ENCODE results near the gene CDK3.

CDK3 gene

GRCh38 chr17:75975757-75976174 is 24.9 kb upstream of the CDK3 start:
- H3K4me1 ChIP-seq, result peaks cover 38% of the 10 kb centered on the region
- H3K4me2 ChIP-seq, result no peak overlapping the region
- H3K4me3 ChIP-seq, result no peak overlapping the region
- H3K36me3 ChIP-seq, result peaks cover 30% of the 10 kb centered on the region
- no peak overlapping the region for H3K9ac ChIP-seq
- H4K20me1 ChIP-seq, result no peaks in the 10 kb centered on the region
- no peaks in the 10 kb centered on the region for H3K27me3 ChIP-seq
- no peak overlapping the region for H3K27ac ChIP-seq
- H3K9me3 ChIP-seq, result no peaks in the 10 kb centered on the region
- no peak for TF ChIP-seq Cebpa-rat (IDR thresholded peaks at IDR 0.05)

- H3K9ac ChIP-seq, result no peak overlapping the region
- no peak overlapping the region for H3K4me3 ChIP-seq
- H3K9me3 ChIP-seq, result no peaks in the 10 kb centered on the region
- H3K36me3 ChIP-seq, result peaks cover 24% of the 10 kb centered on the region
- H4K20me1 ChIP-seq, result no peaks in the 10 kb centered on the region
- no peaks in the 10 kb centered on the region for H3K27me3 ChIP-seq
- peaks cover 43% of the 10 kb centered on the region for H3K4me1 ChIP-seq
- no peak overlapping the region for H3K27ac ChIP-seq
- peak overlapping the region; percentile 91 for H3K4me2 ChIP-seq
- no peak for TF ChIP-seq Cebpa-rat (IDR thresholded peaks at IDR 0.05)
Observed at GRCh38 chr17:75976175-75976848, 24.3 kb upstream of the CDK3 start.

- no peaks in the 10 kb centered on the region for H3K9me3 ChIP-seq
- peak within 1 kb of the TSS; percentile 91 for H3K4me2 ChIP-seq
- no peaks in the 10 kb centered on the region for H3K36me3 ChIP-seq
- H3K4me1 ChIP-seq, result peaks cover 45% of the 10 kb centered on the region
- peak within 1 kb of the TSS; percentile 88 for H3K4me3 ChIP-seq
- H3K27me3 ChIP-seq, result no peaks in the 10 kb centered on the region
- H3K27ac ChIP-seq, result peak within 1 kb of the TSS; percentile 97
- H4K20me1 ChIP-seq, result no peaks in the 10 kb centered on the region
- no peak for TF ChIP-seq Cebpa-rat (IDR thresholded peaks at IDR 0.05)
- H3K9ac ChIP-seq, result peak within 1 kb of the TSS; percentile 98
Observed at GRCh38 chr17:75978938-75979704, 21.5 kb upstream of the CDK3 start, which contains the start of the genes ACOX1 and TEN1. Gene ACOX1 (minus strand): TSS chr17:75979166. CDS start chr17:75979073, 93 bp downstream. Gene TEN1 (plus strand): TSS chr17:75979240. CDS start chr17:75986193, 6,953 bp downstream.

GRCh38 chr17:75979705-75980187 is 20.9 kb upstream of the CDK3 start:
- H3K27ac ChIP-seq, result peak overlapping the region; percentile 97
- peaks cover 45% of the 10 kb centered on the region for H3K4me1 ChIP-seq

GRCh38 chr17:75980188-75981018 is 20.3 kb upstream of the CDK3 start:
- peaks cover 45% of the 10 kb centered on the region for H3K4me1 ChIP-seq
- no peaks in the 10 kb centered on the region for H3K27me3 ChIP-seq

More at GRCh38 chr17:75979705-75980187, 20.9 kb upstream of the CDK3 start:
- TF ChIP-seq Cebpa-rat (IDR thresholded peaks at IDR 0.05), result no peak
- Histone ChIP-seq H3K9me3 (no peaks in the 10 kb centered on the region), H3K4me3 (peak overlapping the region; percentile 88), H3K36me3 (no peaks in the 10 kb centered on the region), H4K20me1 (no peaks in the 10 kb centered on the region), H3K4me2 (peak overlapping the region; percentile 91), H3K27me3 (no peaks in the 10 kb centered on the region), H3K9ac (peak overlapping the region; percentile 98)

GRCh38 chr17:75981019-75981615 is 19.5 kb upstream of the CDK3 start:
- H3K4me3 ChIP-seq, result no peak overlapping the region
- H3K9me3 ChIP-seq, result no peaks in the 10 kb centered on the region
- peaks cover 1% of the 10 kb centered on the region; the same call in 1 of the 2 replicates for H3K36me3 ChIP-seq
- no peaks in the 10 kb centered on the region for H4K20me1 ChIP-seq
- no peak overlapping the region for H3K27ac ChIP-seq
- H3K27me3 ChIP-seq, result no peaks in the 10 kb centered on the region
- TF ChIP-seq Cebpa-rat (IDR thresholded peaks at IDR 0.05), result no peak
- peaks cover 41% of the 10 kb centered on the region for H3K4me1 ChIP-seq
- peak overlapping the region; percentile 91 for H3K4me2 ChIP-seq
- no peak overlapping the region for H3K9ac ChIP-seq

More at GRCh38 chr17:75980188-75981018, 20.3 kb upstream of the CDK3 start:
- no peak for TF ChIP-seq Cebpa-rat (IDR thresholded peaks at IDR 0.05)
- peak overlapping the region; percentile 97 for H3K27ac ChIP-seq
- peak overlapping the region; percentile 98 for H3K9ac ChIP-seq
- H3K9me3 ChIP-seq, result no peaks in the 10 kb centered on the region
- H3K4me3 ChIP-seq, result peak overlapping the region; percentile 88
- H3K36me3 ChIP-seq, result no peaks in the 10 kb centered on the region; the same call in 1 of the 2 replicates
- peak overlapping the region; percentile 91 for H3K4me2 ChIP-seq
- no peaks in the 10 kb centered on the region for H4K20me1 ChIP-seq

- H3K36me3 ChIP-seq, result peaks cover 18% of the 10 kb centered on the region
- H3K9me3 ChIP-seq, result no peaks in the 10 kb centered on the region
- no peak overlapping the region for H3K4me3 ChIP-seq
- no peak overlapping the region for H3K4me2 ChIP-seq
- H4K20me1 ChIP-seq, result no peaks in the 10 kb centered on the region
- no peak overlapping the region for H3K27ac ChIP-seq
- no peak for TF ChIP-seq Cebpa-rat (IDR thresholded peaks at IDR 0.05)
- H3K27me3 ChIP-seq, result no peaks in the 10 kb centered on the region
- H3K4me1 ChIP-seq, result peaks cover 16% of the 10 kb centered on the region
- H3K9ac ChIP-seq, result no peak overlapping the region
Observed at GRCh38 chr17:75983501-75984181, 17.0 kb upstream of the CDK3 start.

- Histone ChIP-seq H3K4me3 (no peak overlapping the region), H3K27ac (no peak overlapping the region), H3K9me3 (no peaks in the 10 kb centered on the region), H3K9ac (no peak overlapping the region), H4K20me1 (no peaks in the 10 kb centered on the region), H3K4me2 (no peak overlapping the region), H3K36me3 (peaks cover 33% of the 10 kb centered on the region), H3K27me3 (no peaks in the 10 kb centered on the region), H3K4me1 (peaks cover 5% of the 10 kb centered on the region)
- no peak for TF ChIP-seq Cebpa-rat (IDR thresholded peaks at IDR 0.05)
Observed at GRCh38 chr17:75985986-75986385, 14.7 kb upstream of the CDK3 start.

All from BLaER1 (cell line).